H1 (cell line): ENCODE results near the gene TRPM6. TPM values are rescaled to one million over a fixed set of nuclear protein-coding genes. Genes with fewer than 3 reads are reported as not detected.

ENCODE experiments used
- CTCF ChIA-PET: fragments of 300-600 bp; sonication (Branson Sonifier 250); formaldehyde crosslinking; loops from one replicate; lab custom pipeline; 2021; ENCODE audit not compliant: partially characterized antibody; lab: Charles Lee
- POLR2A ChIA-PET: fragments of 300-600 bp; sonication (Branson Sonifier 250); formaldehyde crosslinking; loops from one replicate; lab custom pipeline; 2021; ENCODE audit warnings: inconsistent platforms; ENCODE audit not compliant: partially characterized antibody; lab: Charles Lee
- DNase-seq, 2 experiments: peaks; one replicate each; pipeline versions ENCODE4 v3.0.0 to v3.0.0-alpha.2; 2010 to 2022; ENCODE audit warnings: low spot score in 2 of 2, low read depth in 1 of 2, mixed read lengths in 1 of 2
- FAIRE-seq: peaks from 2 replicates; lab custom pipeline; 2011; peaks lifted over from hg19 to GRCh38; lab: Jason Lieb, UNC
- H2AFZ ChIP-seq: 2 replicates; pipeline ENCODE4 v1.8.1; 2012; ENCODE audit warnings: low read length, inconsistent platforms
- H2AK5ac ChIP-seq: 2 replicates; pipeline ENCODE4 v1.6.1; 2013; ENCODE audit warnings: low read depth, low read length
- H2BK120ac ChIP-seq: replicated peaks from 2 replicates; pipeline ENCODE3; 2013; ENCODE audit warnings: low read depth, low read length, inconsistent platforms
- H2BK12ac ChIP-seq: 2 replicates; pipeline ENCODE4 v1.6.1; 2013; ENCODE audit warnings: low read depth, low read length
- H2BK15ac ChIP-seq: 2 replicates; pipeline ENCODE4 v1.6.1; 2013; ENCODE audit warnings: low read length
- H2BK20ac ChIP-seq: 2 replicates; pipeline ENCODE4 v1.6.1; 2013; ENCODE audit warnings: low read length
- H2BK5ac ChIP-seq: 2 replicates; pipeline ENCODE4 v1.6.1; 2013; ENCODE audit warnings: low read depth, low read length
- H3K14ac ChIP-seq: 2 replicates; pipeline ENCODE4 v1.6.1; 2013; ENCODE audit warnings: inconsistent platforms; ENCODE audit not compliant: insufficient read length
- H3K18ac ChIP-seq: 2 replicates; pipeline ENCODE4 v1.6.1; 2013; ENCODE audit warnings: low read length; ENCODE audit errors: extremely low read depth
- H3K23ac ChIP-seq: 2 replicates; pipeline ENCODE4 v1.6.1; 2013; ENCODE audit warnings: inconsistent platforms; ENCODE audit not compliant: insufficient read length
- H3K23me2 ChIP-seq: 2 replicates; pipeline ENCODE4 v1.6.1; 2013; ENCODE audit warnings: low read depth, low read length
- H3K27ac ChIP-seq: 2 replicates; pipeline ENCODE4 v1.6.1; 2011; ENCODE audit warnings: low read depth, low read length, inconsistent platforms
- H3K27me3 ChIP-seq, 4 experiments: replicated peaks in 1 of 4; 1 replicate in 1 of 4; 2 replicates in 3 of 4; pipeline versions ENCODE4 v1.6.1 to v1.8.1; 2011 to 2013; ENCODE audit warnings: low read length in 3 of 4, mild to moderate bottlenecking in 3 of 4, inconsistent platforms in 2 of 4, mixed read lengths in 2 of 4, moderate library complexity in 1 of 4; ENCODE audit not compliant: control insufficient read depth in 3 of 4, insufficient read depth in 3 of 4; ENCODE audit errors: extremely low read depth in 1 of 4
- H3K36me3 ChIP-seq, 4 experiments: 2 replicates each; pipeline versions ENCODE4 v1.6.1 to v1.8.1; 2011 to 2013; ENCODE audit warnings: mild to moderate bottlenecking in 4 of 4, low read length in 3 of 4, moderate library complexity in 2 of 4, control low read depth in 1 of 4, inconsistent platforms in 1 of 4; ENCODE audit not compliant: insufficient read depth in 4 of 4, control insufficient read depth in 2 of 4
- H3K4ac ChIP-seq: replicated peaks from 2 replicates; pipeline ENCODE3; 2013; ENCODE audit warnings: low read length, low read depth, mixed read lengths, inconsistent platforms; ENCODE audit not compliant: insufficient read length
- H3K4me1 ChIP-seq, 4 experiments: replicated peaks in 1 of 4; 1 replicate in 1 of 4; 2 replicates in 3 of 4; pipeline versions ENCODE4 v1.6.1 to v1.8.1; 2011 to 2013; ENCODE audit warnings: low read length in 3 of 4, inconsistent platforms in 2 of 4, mixed read lengths in 1 of 4; ENCODE audit not compliant: insufficient read depth in 4 of 4, control insufficient read depth in 3 of 4
- H3K4me2 ChIP-seq, 2 experiments: 2 replicates each; pipeline versions ENCODE4 v1.6.1 to v1.8.1; 2011 to 2013; ENCODE audit warnings: low read depth in 2 of 2, low read length in 2 of 2, control low read depth in 1 of 2, inconsistent platforms in 1 of 2, mild to moderate bottlenecking in 1 of 2; ENCODE audit not compliant: insufficient read depth in 1 of 2
- H3K4me3 ChIP-seq, 4 experiments: fragments of 200-600, 300-600 bp in 1 of 4; sonication (generic), shearing (Covaris generic), sonication (Bioruptor Twin) in 1 of 4; 2 replicates each; pipeline versions ENCODE4 v1.5.1 to v1.8.1; 2011 to 2016; ENCODE audit warnings: low read length in 4 of 4, low read depth in 3 of 4, control low read depth in 2 of 4, inconsistent platforms in 2 of 4, mild to moderate bottlenecking in 2 of 4, mixed read lengths in 1 of 4, moderate library complexity in 1 of 4; ENCODE audit not compliant: insufficient read depth in 2 of 4; ENCODE audit errors: extremely low read depth in 1 of 4
- H3K56ac ChIP-seq: replicated peaks from 2 replicates; pipeline ENCODE3; 2013; ENCODE audit warnings: low read depth, mild to moderate bottlenecking, mixed read lengths, low read length, inconsistent platforms; ENCODE audit not compliant: insufficient read length
- H3K79me1 ChIP-seq: 2 replicates; pipeline ENCODE4 v1.6.1; 2013; ENCODE audit warnings: low read depth, low read length, control low read depth
- H3K79me2 ChIP-seq, 2 experiments: 2 replicates each; pipeline versions ENCODE4 v1.6.1 to v1.8.1; 2012 to 2013; ENCODE audit warnings: low read length in 2 of 2, mild to moderate bottlenecking in 2 of 2, inconsistent platforms in 1 of 2; ENCODE audit not compliant: insufficient read depth in 2 of 2, control insufficient read depth in 1 of 2
- H3K9ac ChIP-seq, 4 experiments: replicated peaks in 1 of 4; 1 replicate in 1 of 4; 2 replicates in 3 of 4; pipeline versions ENCODE4 v1.6.1 to v1.8.1; 2011 to 2013; ENCODE audit warnings: low read depth in 3 of 4, low read length in 3 of 4, control low read depth in 2 of 4, mild to moderate bottlenecking in 2 of 4, moderate library complexity in 2 of 4, inconsistent platforms in 1 of 4; ENCODE audit errors: extremely low read depth in 1 of 4
- H3K9me3 ChIP-seq, 2 experiments: 2 replicates each; pipeline versions ENCODE4 v1.6.1 to v1.8.1; 2012 to 2013; ENCODE audit warnings: mild to moderate bottlenecking in 2 of 2, moderate library complexity in 2 of 2, control low read depth in 1 of 2, inconsistent platforms in 1 of 2, low read depth in 1 of 2, low read length in 1 of 2, mixed read lengths in 1 of 2; ENCODE audit not compliant: insufficient read depth in 2 of 2
- H4K20me1 ChIP-seq, 2 experiments: replicated peaks in 1 of 2; 2 replicates each; pipeline versions ENCODE3 to v1.8.1; 2011 to 2013; ENCODE audit warnings: inconsistent platforms in 2 of 2, low read length in 2 of 2, mild to moderate bottlenecking in 1 of 2; ENCODE audit not compliant: insufficient read depth in 2 of 2, control insufficient read depth in 1 of 2
- H4K5ac ChIP-seq: 2 replicates; pipeline ENCODE4 v1.6.1; 2013; ENCODE audit warnings: low read length, low read depth, mixed read lengths, inconsistent platforms; ENCODE audit not compliant: insufficient read length
- H4K8ac ChIP-seq: 2 replicates; pipeline ENCODE4 v1.8.0; 2013; ENCODE audit warnings: mild to moderate bottlenecking, moderate library complexity, low read length, inconsistent platforms; ENCODE audit not compliant: insufficient read depth; ENCODE audit errors: extremely low read depth
- H4K91ac ChIP-seq: replicated peaks from 2 replicates; pipeline ENCODE3; 2013; ENCODE audit warnings: low read length, mixed read lengths, inconsistent platforms; ENCODE audit not compliant: insufficient read length
- BCL11A ChIP-seq, 2 experiments: IDR thresholded peaks; one replicate each; pipeline ENCODE4 v1.6.1; 2011; ENCODE audit warnings: low read depth in 2 of 2, low read length in 2 of 2, mild to moderate bottlenecking in 2 of 2
- GTF2F1 ChIP-seq: IDR thresholded peaks from 2 replicates; pipeline ENCODE4 v1.6.1; 2012; ENCODE audit warnings: low read depth, low read length, improper control_type of control experiment, borderline replicate concordance
- SRF ChIP-seq: IDR thresholded peaks from 2 replicates; pipeline ENCODE4 v1.6.1; 2011; ENCODE audit warnings: mild to moderate bottlenecking, low read depth, low read length, moderate library complexity
- TAF7 ChIP-seq: optimal IDR thresholded peaks from 2 replicates; pipeline ENCODE3; 2011; ENCODE audit warnings: low read depth, mild to moderate bottlenecking, inconsistent platforms, low read length, moderate library complexity, borderline replicate concordance
- WGBS, 2 experiments: shearing (Covaris generic) in 1 of 2; methylation state at CpG; one replicate each; pipeline versions ENCODE4 v1.1.6 to v1.1.7; 2013 to 2015; ENCODE audit warnings: low lambda C conversion rate in 2 of 2, mixed read lengths in 2 of 2, inconsistent platforms in 1 of 2, low coverage in 1 of 2, missing lambda C conversion rate in 1 of 2; ENCODE audit not compliant: insufficient replicate concordance in 2 of 2, insufficient coverage in 1 of 2, insufficient read length in 1 of 2; ENCODE audit errors: extremely low coverage in 1 of 2, missing lambda C conversion rate in 1 of 2; 5-methylcytosine and 5-hydroxymethylcytosine counted together
- polyA plus RNA-seq, 7 experiments: library from polyadenylated mRNA; depleted of rRNA in 3 of 7; stranded (reverse) in 5 of 7; unstranded in 2 of 7; fragments of >200 nt in 5 of 7; fragments of 200-250 nt in 2 of 7; gene quantifications; 1 replicate in 5 of 7; 2 replicates in 1 of 7; 4 replicates in 1 of 7; pipeline versions ENCODE4 v1.2.1 to v1.2.3, GENCODE V29; 2011 to 2013; ENCODE audit warnings: missing spikeins in 2 of 7, mixed read lengths in 2 of 7
- total RNA-seq: library from RNA; stranded (reverse); fragmentation: NEBNext Ultra II Directional; extraction: Animal tissue kit (Norgen Biotek cat#: 25700); gene quantifications from 2 replicates; pipeline ENCODE4 v1.2.1, GENCODE V29; 2021

Gene TRPM6
- total and polyA plus RNA-seq, 2 of the 8 experiments (the other 6 are each of a cell fraction or from before 2014, with no cell fraction given): 0.45 to 1.5 TPM

DNA sequence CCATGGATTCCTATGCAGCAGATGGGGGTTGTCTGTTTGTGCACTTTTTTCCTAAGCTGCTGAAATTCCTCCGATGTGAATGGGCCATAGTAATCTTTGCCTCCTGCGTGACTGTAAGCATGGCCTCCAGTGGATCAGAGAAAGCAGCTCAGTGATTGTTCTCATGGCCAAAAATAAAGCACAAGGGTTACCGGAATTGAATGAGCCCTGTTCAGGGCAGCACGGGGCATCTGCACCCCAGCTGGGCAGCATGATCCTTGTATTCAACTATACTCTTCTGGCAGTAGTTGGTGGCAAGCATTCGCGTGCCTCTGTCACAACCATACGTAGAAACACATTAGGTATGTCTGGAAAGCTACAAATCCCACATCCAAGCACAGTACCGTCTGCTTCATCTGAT is 196.7 kb downstream of the TRPM6 start:
- no peak for FAIRE-seq
- TF ChIP-seq SRF (no peak), BCL11A (IDR thresholded peaks at IDR 0.05; ENCODE audit: low read depth in 2 of 2, low read length in 2 of 2) (no peak), GTF2F1 (no peak), TAF7 (no peak)
- TF ChIP-seq, all 59 proteins: peak for 0

More for the DNA sequence above, 196.7 kb downstream of the TRPM6 start:
- Histone ChIP-seq H3K27me3 (no peaks in the 10 kb centered on the region), H3K23me2 (no peaks in the 10 kb centered on the region), H3K79me1 (no peaks in the 10 kb centered on the region), H3K4me3 (no peak overlapping the region), H3K4me1 (no peaks in the 10 kb centered on the region), H4K20me1 (no peaks in the 10 kb centered on the region), H2BK12ac (no peak overlapping the region), H3K4me2 (no peak overlapping the region), H2BK20ac (no peak overlapping the region), H4K8ac (no peak overlapping the region), H3K23ac (no peak overlapping the region), H2BK5ac (no peak overlapping the region), H2AFZ (no peak overlapping the region), H4K5ac (no peak overlapping the region), H4K91ac (no peak overlapping the region), H3K18ac (no peak overlapping the region), H2AK5ac (no peak overlapping the region), H3K79me2 (no peaks in the 10 kb centered on the region), H3K4ac (no peak overlapping the region), H2BK120ac (no peak overlapping the region), H3K36me3 (no peaks in the 10 kb centered on the region), H3K9me3 (no peaks in the 10 kb centered on the region), H3K9ac (no peak overlapping the region), H3K56ac (no peak overlapping the region), H3K14ac (no peak overlapping the region), H2BK15ac (no peak overlapping the region), H3K27ac (no peak overlapping the region)
- CTCF ChIA-PET: interaction anchor here (0.5 to 1.6 kb wide), 3 partner anchors 10 to 22 kb away, joined by 3 to 5 read pairs (median 3); no protein-coding TSS in a partner anchor
- DNase-seq: no peak
- POLR2A ChIA-PET: no interaction called here
- 93% methylated on average over 8 of the region's 8 CpGs; no CpG with 5 or more reads in 1 of the 2 experiments for WGBS, 2 experiments
